HepG2 (cell line): ENCODE data around the gene NEAT1. TPM values are rescaled to one million over a fixed set of nuclear protein-coding genes. Genes with fewer than 3 reads are reported as not detected.

ENCODE experiments used
- ATM ChIP-seq: fragments of 450-650 bp; IDR thresholded peaks from 2 replicates; pipeline ENCODE4 v1.7.1; 2017; ENCODE audit warnings: mild to moderate bottlenecking, borderline replicate concordance
- BCL6 ChIP-seq: IDR thresholded peaks from 2 replicates; pipeline ENCODE4 v1.6.1; 2016; ENCODE audit warnings: missing genetic modification reagents, missing compliant biosample characterization
- CC2D1A ChIP-seq: sonication (generic); formaldehyde crosslinking; IDR thresholded peaks from 2 replicates; pipeline ENCODE4 v1.8.1; 2023; ENCODE audit warnings: mild to moderate bottlenecking, missing genetic modification reagents
- CHCHD3 ChIP-seq: sonication (generic); formaldehyde crosslinking; IDR thresholded peaks from 2 replicates; pipeline ENCODE4 v1.8.0; 2022; ENCODE audit warnings: mild to moderate bottlenecking, missing genetic modification reagents, moderate library complexity
- FOXC1 ChIP-seq: sonication (generic); formaldehyde crosslinking; IDR thresholded peaks from 2 replicates; pipeline ENCODE4 v1.8.0; 2022; ENCODE audit warnings: mild to moderate bottlenecking, missing genetic modification reagents, borderline replicate concordance
- GATA4 ChIP-seq: sonication (generic); IDR thresholded peaks from 2 replicates; pipeline ENCODE4 v1.6.1; 2016; ENCODE audit warnings: antibody characterized with exemption, low read depth, borderline replicate concordance
- NR1H2 ChIP-seq: sonication (generic); formaldehyde crosslinking; IDR thresholded peaks from 2 replicates; pipeline ENCODE4 v1.8.1; 2022; ENCODE audit warnings: low read depth, missing genetic modification reagents, borderline replicate concordance
- PCBP2 ChIP-seq: fragments of 200-400 bp; formaldehyde crosslinking; optimal IDR thresholded peaks from 2 replicates; pipeline ENCODE3; 2018; ENCODE audit warnings: low read length, low read depth; ENCODE audit not compliant: poor library complexity, severe bottlenecking
- RXRA ChIP-seq: sonication (generic); formaldehyde crosslinking; IDR thresholded peaks from 2 replicates; pipeline ENCODE4 v1.5.1; 2020; ENCODE audit warnings: missing genetic modification reagents
- ZBED4 ChIP-seq: sonication (generic); formaldehyde crosslinking; IDR thresholded peaks from 2 replicates; pipeline ENCODE4 v1.4.0; 2020; ENCODE audit warnings: missing genetic modification reagents, borderline replicate concordance
- ZBTB46 ChIP-seq: sonication (generic); formaldehyde crosslinking; IDR thresholded peaks from 2 replicates; pipeline ENCODE4 v1.4.0; 2020; ENCODE audit warnings: mild to moderate bottlenecking, missing genetic modification reagents, borderline replicate concordance
- ZBTB8A ChIP-seq: sonication (generic); formaldehyde crosslinking; IDR thresholded peaks from 2 replicates; pipeline ENCODE4 v1.4.0; 2020; ENCODE audit warnings: mild to moderate bottlenecking, low read depth, missing genetic modification reagents, borderline replicate concordance
- ZNF207 ChIP-seq: fragments of 450-650 bp; IDR thresholded peaks from 2 replicates; pipeline ENCODE4 v1.6.1; 2016; ENCODE audit warnings: antibody characterized with exemption, borderline replicate concordance
- ZNF230 ChIP-seq: sonication (generic); formaldehyde crosslinking; IDR thresholded peaks from 2 replicates; pipeline ENCODE4 v1.4.0; 2020; ENCODE audit warnings: mild to moderate bottlenecking, missing genetic modification reagents
- ZNF232 ChIP-seq: sonication (generic); formaldehyde crosslinking; IDR thresholded peaks from 2 replicates; pipeline ENCODE4 v1.4.0; 2020; ENCODE audit warnings: missing genetic modification reagents, borderline replicate concordance
- ZNF350 ChIP-seq: sonication (generic); formaldehyde crosslinking; IDR thresholded peaks from 2 replicates; pipeline ENCODE4 v1.4.0; 2020; ENCODE audit warnings: mild to moderate bottlenecking, low read depth, missing genetic modification reagents, borderline replicate concordance
- ZNF547 ChIP-seq: sonication (generic); formaldehyde crosslinking; IDR thresholded peaks from 2 replicates; pipeline ENCODE4 v1.5.1; 2020; ENCODE audit warnings: mild to moderate bottlenecking, missing genetic modification reagents
- polyA plus RNA-seq, 8 experiments: library from polyadenylated mRNA; depleted of rRNA in 3 of 8; stranded (reverse) in 7 of 8; unstranded in 1 of 8; fragments of >200 nt; fragmentation: Illumina TruSeq in 4 of 8; extraction: Trizol in 4 of 8; gene quantifications; 2 replicates each; pipeline versions ENCODE4 v1.2.1 to v1.2.3, GENCODE V29; 2011 to 2016; ENCODE audit warnings: low read depth in 4 of 8, missing spikeins in 1 of 8, mixed read lengths in 1 of 8; ENCODE audit not compliant: insufficient read depth in 1 of 8
- total RNA-seq, 5 experiments: library from RNA; depleted of rRNA; stranded (reverse); fragments of >200 nt; fragmentation: Illumina TruSeq; extraction: Trizol; gene quantifications; 2 replicates each; pipeline ENCODE4 v1.2.3, GENCODE V29; 2016; ENCODE audit warnings: low read depth in 1 of 5
- TF ChIP-seq, protein P1 (sequence below): sonication (generic); formaldehyde crosslinking; IDR thresholded peaks from 2 replicates; pipeline ENCODE4 v1.8.0; 2022; ENCODE audit warnings: missing genetic modification reagents, low read depth, mild to moderate bottlenecking, borderline replicate concordance
- TF ChIP-seq, protein P2 (sequence below): IDR thresholded peaks from 2 replicates; pipeline ENCODE4 v1.6.1; 2012; ENCODE audit warnings: inconsistent platforms
- TF ChIP-seq, protein P3 (sequence below): fragments of 450-650 bp; IDR thresholded peaks from 2 replicates; pipeline ENCODE4 v1.6.1; 2017; ENCODE audit warnings: mild to moderate bottlenecking

The NEAT1 gene
- total and polyA plus RNA-seq, 2 of the 13 experiments (the other 11 are each of a cell fraction or from before 2014, with no cell fraction given) = 20.5 to 41.2 TPM

DNA sequence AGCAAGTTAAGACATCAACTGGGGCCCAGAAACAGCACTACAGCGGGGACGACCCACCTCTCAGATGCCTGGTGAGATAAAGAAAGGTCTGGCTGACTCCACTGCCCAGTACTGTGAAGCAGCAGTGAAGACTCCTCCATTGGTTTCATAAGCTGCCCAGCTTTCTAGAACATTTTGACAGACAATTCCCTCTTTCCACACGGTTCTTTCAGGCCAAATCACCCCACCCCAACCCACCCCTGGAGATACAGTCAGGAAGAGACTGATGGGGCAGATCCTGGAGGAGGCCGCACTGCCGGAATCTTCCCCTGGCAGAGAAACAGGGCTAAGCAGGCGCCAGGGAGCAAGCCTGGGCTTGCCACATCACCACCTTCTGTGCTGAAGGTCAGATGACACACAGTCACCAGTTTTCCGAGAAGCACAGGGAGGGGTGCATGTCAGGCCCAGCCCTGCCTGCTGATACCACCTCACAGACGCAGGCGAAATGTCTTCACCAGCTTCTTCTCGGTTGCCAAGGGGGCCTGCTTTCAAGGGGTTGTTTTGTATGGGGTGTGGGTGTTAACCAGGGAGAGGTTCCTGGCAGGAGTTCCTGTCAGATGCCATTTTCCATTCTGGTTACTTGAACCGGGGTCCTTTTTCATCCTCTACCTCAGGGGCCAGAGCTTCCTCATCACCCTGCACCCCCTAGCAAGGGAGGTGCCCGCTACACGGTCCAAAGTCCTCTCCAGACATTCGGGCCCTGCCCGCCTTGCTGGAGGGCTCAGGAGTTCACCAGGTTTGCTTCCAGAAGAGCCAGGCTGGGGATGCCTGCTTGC is 1.4 kb upstream of the NEAT1 start (continued):
- no peak for TF ChIP-seq ZBTB8A
- no peak for TF ChIP-seq FOXC1 (CRISPR knock-in tag)
- TF ChIP-seq GATA4 = peak; percentile 34; the same call in 1 of the 2 replicates
- TF ChIP-seq NR1H2 (CRISPR knock-in tag) = no peak
- no peak for TF ChIP-seq ZNF207
- no peak for TF ChIP-seq CHCHD3 (CRISPR knock-in tag)
- no peak; the same call in 1 of the 2 replicates for TF ChIP-seq ZNF232 (CRISPR knock-in tag)
- TF ChIP-seq ZNF547 (CRISPR knock-in tag) = no peak
- no peak for TF ChIP-seq ZBTB46 (CRISPR knock-in tag)
- TF ChIP-seq, protein P1, sequence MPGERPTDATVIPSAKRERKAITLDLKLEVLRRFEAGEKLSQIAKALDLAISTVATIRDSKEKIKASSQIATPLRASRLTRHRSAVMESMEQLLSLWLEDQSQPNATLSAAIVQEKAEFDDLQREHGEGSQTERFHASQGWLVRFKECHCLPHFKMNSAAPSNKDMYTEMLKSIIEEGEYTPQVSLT (CRISPR knock-in tag) = no peak
- TF ChIP-seq BCL6 (CRISPR knock-in tag) = peak; percentile 58; the same call in 1 of the 2 replicates
- peak; percentile 95 for TF ChIP-seq RXRA (CRISPR knock-in tag)
- TF ChIP-seq ZNF350 (CRISPR knock-in tag) = peak; percentile 69
- no peak for TF ChIP-seq CC2D1A
- no peak for TF ChIP-seq ZNF230 (CRISPR knock-in tag)
- TF ChIP-seq ZBED4 = peak; percentile 48; the same call in 1 of the 2 replicates
- peak; percentile 32 for TF ChIP-seq PCBP2
- TF ChIP-seq, protein P2, sequence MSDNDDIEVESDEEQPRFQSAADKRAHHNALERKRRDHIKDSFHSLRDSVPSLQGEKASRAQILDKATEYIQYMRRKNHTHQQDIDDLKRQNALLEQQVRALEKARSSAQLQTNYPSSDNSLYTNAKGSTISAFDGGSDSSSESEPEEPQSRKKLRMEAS = no peak
- TF ChIP-seq, protein P3, sequence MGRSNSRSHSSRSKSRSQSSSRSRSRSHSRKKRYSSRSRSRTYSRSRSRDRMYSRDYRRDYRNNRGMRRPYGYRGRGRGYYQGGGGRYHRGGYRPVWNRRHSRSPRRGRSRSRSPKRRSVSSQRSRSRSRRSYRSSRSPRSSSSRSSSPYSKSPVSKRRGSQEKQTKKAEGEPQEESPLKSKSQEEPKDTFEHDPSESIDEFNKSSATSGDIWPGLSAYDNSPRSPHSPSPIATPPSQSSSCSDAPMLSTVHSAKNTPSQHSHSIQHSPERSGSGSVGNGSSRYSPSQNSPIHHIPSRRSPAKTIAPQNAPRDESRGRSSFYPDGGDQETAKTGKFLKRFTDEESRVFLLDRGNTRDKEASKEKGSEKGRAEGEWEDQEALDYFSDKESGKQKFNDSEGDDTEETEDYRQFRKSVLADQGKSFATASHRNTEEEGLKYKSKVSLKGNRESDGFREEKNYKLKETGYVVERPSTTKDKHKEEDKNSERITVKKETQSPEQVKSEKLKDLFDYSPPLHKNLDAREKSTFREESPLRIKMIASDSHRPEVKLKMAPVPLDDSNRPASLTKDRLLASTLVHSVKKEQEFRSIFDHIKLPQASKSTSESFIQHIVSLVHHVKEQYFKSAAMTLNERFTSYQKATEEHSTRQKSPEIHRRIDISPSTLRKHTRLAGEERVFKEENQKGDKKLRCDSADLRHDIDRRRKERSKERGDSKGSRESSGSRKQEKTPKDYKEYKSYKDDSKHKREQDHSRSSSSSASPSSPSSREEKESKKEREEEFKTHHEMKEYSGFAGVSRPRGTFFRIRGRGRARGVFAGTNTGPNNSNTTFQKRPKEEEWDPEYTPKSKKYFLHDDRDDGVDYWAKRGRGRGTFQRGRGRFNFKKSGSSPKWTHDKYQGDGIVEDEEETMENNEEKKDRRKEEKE = no peak
- no peak for TF ChIP-seq ATM
